HG03175 (cell line): ENCODE data around the gene CYB5R3.
"Not testable (repeated sequence)": the region's sequence is repeated elsewhere in the genome, so short reads cannot be mapped to it uniquely, and the experiment has no call there.

ENCODE experiments used
- ATAC-seq: cut with Tn5 transposase; IDR thresholded peaks from one replicate; pipeline ENCODE4 v1.9.1; 2021; ENCODE audit warnings: mild to moderate bottlenecking, moderate library complexity; ENCODE audit not compliant: unreplicated experiment

The CYB5R3 gene

GRCh38 chr22:42608136-42608822, 40.9 kb downstream of the CYB5R3 start:
- ATAC-seq, result no peak

- ATAC-seq, result not testable (repeated sequence)
These were observed 41.6 kb downstream of the CYB5R3 start for GRCh38 chr22:42607641-42608040.

GRCh38 chr22:42604403-42604802, 44.8 kb downstream of the CYB5R3 start:
- ATAC-seq, result no peak

- ATAC-seq, result no peak
These were observed 45.8 kb downstream of the CYB5R3 start for GRCh38 chr22:42603427-42603826.

- ATAC-seq, result no peak
These were observed 46.7 kb downstream of the CYB5R3 start for GRCh38 chr22:42602470-42602869.

- ATAC-seq, result no peak
These were observed 47.2 kb downstream of the CYB5R3 start for GRCh38 chr22:42601879-42602465.

- ATAC-seq, result no peak
These were observed 52.2 kb downstream of the CYB5R3 start for GRCh38 chr22:42596863-42597530.

GRCh38 chr22:42596336-42596735, 52.9 kb downstream of the CYB5R3 start:
- no peak for ATAC-seq

- ATAC-seq, result no peak
These were observed 53.8 kb downstream of the CYB5R3 start for GRCh38 chr22:42595434-42595833.

- ATAC-seq, result no peak
These were observed 57.2 kb downstream of the CYB5R3 start for GRCh38 chr22:42591987-42592386.

- ATAC-seq, result no peak
These were observed 61.5 kb downstream of the CYB5R3 start for GRCh38 chr22:42587588-42588175.

- no peak for ATAC-seq
These were observed 62.8 kb downstream of the CYB5R3 start for GRCh38 chr22:42586381-42586780.

- ATAC-seq, result no peak
These were observed 64.1 kb downstream of the CYB5R3 start for GRCh38 chr22:42585096-42585495.

- no peak for ATAC-seq
These were observed 64.7 kb downstream of the CYB5R3 start for GRCh38 chr22:42584364-42584940.

- no peak for ATAC-seq
These were observed 66.2 kb downstream of the CYB5R3 start for GRCh38 chr22:42582987-42583386.

GRCh38 chr22:42581762-42582716, 67.2 kb downstream of the CYB5R3 start:
- ATAC-seq, result peak; percentile 69

GRCh38 chr22:42581194-42581761, 67.9 kb downstream of the CYB5R3 start:
- ATAC-seq, result peak; percentile 12

GRCh38 chr22:42580040-42580439, 69.2 kb downstream of the CYB5R3 start:
- not testable (repeated sequence) for ATAC-seq

GRCh38 chr22:42577623-42578240, 71.5 kb downstream of the CYB5R3 start:
- ATAC-seq, result no peak
